ENCODE data around the gene CSNK1D.

Gene CSNK1D

DNA sequence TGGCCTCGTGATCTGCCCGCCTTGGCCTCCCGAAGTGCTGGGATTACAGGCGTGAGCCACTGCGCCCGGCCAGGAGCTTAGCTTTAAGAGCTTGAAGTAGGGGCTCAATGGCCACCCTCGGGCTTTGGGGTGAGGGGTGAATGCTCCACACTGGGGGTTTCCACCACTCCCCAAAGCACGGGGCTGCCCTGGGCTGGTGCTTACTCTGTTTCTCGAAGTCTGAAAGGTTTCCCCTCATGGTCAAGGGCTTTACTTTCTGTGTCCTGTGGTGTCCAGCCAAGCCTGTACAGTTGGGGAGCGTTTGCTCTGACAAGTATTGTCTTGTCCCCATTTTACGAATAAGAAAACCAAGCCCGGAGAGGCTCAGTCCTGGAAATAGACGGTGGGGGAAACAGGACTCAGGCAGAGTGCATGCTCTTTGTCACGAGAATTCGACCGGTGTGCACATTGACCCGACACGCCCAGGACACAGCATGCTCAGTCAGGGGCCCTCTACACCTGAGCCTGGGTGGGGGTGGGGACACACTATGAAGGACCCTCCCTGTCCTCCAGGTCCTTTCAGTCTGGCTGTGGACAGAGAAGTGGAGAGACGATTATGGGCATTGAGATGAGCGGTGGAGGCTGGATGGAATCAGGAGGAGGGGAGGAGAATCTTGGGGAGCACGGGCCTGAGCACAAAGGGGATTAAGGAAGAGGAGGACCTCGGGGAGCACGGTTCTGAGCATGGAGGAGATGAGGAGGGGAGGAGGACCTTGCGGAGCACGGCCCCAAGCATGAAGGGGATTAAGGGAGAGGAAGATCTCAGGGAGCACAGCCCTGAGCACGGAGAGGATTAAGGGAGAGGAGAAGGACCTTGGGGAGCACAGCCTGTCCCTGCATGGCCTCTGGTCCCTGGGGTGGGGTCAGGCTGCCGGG is 36.4 kb upstream of the CSNK1D start:
- DNase-seq, result no peak

DNA sequence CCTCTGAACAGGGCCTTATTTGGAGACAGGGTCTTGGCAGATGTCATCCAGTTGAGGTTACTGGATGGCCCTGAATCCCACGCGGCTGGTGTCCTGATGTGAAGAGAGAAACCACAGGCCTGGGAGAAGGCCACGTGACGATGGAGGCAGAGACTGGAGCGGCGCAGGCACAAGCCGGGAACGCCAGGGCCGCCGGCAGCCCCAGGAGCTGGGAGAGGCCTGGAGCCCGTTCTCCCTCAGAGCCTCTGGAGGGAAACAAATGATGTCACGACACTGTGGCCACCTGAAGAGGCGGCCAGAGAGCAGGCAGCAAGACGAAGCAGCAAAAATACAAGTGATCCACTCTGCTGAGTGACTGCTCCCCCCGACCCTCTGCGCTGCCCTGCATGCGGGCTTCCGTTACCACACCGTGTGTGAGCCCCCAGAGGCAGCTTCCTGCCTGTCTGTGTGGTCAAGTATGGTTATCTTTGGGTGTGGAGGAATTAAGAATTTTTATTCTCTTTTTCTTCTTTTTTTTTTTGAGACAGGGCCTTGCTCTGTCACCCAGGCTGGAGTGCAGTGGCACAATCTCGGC is 32.3 kb upstream of the CSNK1D start:
- no peak for DNase-seq

DNA sequence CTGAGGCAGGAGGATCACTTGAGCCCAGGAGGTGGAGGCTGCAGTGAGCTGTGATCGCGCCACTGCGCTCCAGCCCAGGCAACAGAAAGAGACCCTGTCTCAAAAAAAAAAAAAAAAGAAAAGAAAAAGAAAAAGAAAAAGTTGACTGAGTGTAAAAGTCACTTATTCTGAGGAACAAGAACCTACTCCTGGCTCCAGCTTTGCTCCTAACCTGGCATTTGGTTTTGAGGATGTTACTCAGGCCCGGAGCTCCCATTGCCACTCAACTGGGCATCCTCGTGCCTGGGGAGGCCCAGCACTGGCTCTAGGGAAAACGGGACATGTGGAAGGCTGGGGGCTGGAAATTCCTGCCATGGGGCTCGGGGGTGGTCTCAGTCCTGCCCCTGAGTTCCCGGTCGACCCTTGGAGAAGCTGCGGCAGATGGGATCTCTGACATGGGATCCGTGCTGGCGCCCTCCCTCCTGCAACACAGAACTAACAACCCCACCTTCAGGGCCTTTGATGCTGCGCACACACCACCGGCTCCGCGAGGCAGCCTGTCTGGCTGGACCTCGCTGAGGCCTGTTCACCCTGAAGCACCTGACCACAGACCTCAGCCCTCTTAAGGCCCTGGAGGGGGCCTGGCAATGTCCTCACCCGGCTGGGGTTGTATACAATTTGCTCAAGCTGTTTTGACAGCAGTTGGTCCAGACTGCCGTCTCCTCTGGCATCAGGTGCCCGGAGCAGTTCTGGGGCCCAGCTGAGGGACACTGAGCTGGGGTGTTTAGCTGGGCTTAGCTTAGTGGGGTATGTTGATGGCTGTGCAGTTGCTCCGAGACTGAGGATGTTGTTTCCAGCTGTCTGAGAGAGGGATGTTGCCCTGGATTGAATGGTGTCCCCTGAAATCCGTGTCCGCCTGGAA is 31.6 kb upstream of the CSNK1D start:
- no peak for DNase-seq

DNA sequence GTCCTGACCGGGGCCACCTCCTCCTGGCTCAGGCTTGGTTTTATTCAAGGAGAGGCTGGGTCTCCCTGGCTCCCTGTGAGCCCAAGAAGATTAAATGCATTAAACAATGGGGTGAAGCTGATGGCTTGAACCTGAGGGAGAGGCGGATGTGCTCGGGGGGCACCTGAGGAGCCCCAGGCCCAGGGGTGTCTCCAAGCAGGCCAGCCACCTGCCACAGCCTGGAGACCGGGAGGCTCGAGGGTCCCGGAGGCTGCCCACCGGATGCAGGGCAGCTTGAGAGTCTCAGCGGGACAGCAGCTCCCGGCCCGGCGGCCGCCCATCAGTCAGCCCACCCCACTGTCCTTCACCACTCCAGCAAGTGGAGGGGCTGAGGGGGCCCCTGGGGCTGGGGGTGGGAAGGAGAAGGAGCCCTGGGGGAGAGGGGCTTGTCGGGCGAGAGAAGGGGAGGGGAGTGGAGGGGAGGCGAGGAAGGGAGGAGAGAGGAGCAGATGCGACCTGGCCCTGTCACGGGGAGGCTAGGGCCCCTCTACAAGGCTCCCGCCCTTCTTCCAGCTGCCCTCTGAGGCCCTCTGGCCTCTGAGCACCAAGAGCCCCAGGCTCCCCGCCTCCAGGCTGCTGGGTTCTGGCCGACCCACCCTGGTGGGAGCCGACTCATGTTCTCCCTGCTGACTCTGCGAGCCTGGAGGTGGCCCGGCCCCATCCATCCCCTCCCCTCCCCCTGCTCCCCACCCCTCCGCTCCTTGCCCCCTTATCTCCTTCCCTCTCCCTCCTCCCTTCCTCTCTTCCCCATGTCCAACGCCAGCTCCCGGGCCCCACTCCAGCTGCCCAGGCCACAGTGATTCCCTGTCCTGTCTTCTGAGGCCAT is 30.7 kb upstream of the CSNK1D start:
- no peak for DNase-seq

DNA sequence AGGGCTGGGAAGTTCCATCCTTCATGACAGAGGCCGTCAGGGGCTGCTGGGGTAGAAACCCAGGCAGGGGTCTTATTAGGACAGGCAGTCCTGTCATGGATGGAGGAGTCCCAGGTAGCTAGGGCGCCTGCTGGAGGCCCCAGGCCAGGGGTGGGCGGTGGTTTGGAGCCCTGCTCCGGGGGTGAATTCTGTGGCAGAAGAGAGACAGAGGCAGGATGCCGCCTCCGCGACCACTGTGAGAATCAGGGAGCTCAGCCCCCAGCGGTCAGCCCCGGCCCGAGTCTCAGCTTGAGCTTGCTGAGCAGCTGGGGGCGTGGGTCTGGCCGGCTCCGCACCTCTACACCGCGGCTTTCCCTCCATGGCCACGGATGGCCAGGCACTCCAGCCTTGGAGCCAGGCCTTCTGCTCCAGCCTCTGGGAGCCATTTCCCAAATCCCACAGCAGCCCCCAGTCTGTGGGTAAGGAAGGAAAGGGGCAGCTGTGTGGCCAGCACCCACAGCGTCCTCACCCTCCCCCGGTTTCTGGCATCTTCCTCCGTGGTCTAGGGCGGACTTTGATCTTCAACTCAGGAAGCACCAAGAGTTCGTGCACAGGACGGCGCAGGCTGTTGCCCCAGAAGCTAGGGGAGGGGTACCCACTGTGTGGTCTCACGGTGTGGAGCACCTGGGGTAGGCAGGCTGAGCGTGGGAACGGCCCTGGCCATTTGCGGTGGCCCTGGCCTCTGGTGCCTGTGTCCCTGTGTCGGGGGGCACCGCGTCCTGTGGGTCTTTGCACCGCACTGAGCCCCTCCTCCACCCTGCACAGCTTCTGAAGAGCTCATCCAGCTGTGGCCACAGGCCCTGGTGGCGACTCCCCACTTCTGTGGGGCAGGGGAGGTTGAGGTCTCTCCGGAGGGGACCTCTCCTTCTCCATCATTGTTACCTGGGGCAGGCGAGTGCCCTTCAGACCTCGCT is 29.8 kb upstream of the CSNK1D start:
- DNase-seq, result no peak

DNA sequence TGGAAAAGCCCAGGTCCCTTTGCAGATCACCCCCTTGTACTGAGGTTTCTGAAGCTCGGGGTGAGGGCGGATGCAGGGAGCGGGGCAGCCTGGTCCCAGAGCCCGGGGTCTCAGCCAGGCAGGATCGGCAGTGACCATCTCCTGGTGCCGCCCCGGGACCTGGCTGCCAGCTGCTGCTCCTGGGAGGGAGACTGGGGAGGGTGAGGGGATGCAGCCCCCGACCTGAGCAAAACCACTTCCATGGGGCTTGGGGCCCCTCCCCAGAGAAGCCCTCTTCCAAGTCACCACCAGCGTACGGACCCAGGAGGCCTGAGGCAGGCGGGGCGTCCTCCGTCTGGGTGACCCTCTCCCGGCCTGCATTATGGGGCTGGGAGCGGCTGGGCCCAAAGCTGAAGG is 29.1 kb upstream of the CSNK1D start:
- no peak for DNase-seq

DNA sequence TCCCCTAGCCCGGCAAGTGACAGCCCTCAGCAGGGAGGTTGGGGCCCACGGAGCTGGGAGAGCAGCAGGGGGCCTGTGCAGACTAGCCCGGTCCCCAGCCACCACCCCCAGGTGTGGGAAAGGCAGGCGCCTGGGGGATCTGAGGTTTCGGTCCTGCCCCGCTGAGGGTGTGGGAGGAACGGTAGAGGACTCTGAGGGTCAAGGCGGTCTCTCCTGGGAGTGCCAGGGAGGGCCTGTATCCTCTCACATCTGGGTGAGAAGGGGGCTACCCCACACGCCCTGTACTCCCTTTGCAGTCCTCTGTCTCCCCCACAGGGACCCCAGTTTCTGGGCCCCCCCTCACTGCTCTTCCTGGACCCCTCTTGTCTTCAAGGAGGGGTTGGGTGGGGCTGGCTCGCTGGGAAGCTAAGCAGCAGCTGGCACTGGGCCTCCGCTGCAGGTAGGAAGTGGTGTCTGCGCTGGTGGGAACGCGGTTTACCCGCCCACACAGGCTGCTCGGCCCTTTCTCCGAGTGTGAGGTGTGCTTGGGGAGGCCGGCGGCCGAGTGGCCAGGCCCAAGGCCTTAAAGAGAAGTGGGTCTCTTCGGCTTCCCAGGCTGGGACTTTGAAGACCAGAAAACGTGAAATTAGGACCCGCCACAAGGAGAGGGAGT is 28.5 kb upstream of the CSNK1D start:
- no peak for DNase-seq

DNA sequence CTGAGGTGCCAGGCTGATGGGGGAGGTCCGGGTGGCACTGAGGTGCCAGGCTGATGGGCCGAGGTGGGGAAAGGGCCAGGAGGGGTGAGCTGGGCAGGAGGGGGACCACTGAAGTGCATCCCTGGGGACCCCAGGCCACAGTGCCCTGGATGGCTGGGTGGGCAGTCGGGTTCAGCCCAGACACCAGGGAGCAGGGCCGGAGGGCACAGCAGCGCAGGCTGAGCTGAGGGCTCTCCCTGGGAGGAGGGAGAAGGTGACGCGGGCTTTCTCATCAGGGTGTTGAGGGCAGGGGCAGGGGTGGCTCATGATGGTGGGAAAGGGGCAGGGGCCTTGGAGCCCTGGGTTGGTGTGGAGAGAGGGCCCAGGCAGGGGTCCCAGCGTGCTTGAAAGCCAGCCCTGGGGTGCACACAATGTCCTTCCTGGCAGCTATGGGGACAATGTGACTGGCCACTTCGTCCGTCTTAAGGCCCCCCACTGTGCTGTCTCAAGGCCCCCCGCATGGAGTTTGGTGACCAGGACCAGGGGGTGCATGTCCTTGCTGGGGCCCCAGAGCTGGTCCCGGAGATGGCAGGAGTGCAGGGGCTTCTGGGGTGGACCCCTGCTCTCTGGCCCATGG is 27.9 kb upstream of the CSNK1D start:
- no peak for DNase-seq

DNA sequence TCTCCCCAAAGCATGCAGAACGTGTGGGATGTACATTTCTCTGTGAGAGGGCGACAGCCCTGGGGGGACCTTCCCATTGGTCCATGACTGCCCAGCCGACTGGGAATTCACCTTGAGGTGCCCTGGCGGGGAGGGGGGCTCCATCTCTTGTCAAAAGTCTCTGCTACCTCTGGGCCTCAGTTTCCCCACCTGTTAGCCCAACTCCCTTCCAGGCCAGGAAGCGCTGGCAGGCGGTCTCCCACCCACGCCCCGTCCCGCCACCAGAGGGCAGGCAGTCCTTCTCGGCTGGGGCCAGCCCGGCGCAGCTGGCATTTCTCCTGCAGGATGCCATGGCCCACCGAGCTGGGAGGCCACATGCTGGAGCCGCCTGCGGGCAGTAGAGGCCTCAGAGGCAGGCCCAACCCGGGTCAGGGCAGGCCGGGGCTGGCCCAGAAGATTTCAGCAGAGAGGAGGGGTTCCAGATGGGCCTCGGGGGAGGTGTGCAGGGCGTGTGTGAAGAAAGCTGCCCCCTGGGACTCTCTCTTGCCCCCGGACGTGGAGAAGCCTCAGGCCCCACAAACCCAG is 27.3 kb upstream of the CSNK1D start:
- DNase-seq, result peak; percentile 48

DNA sequence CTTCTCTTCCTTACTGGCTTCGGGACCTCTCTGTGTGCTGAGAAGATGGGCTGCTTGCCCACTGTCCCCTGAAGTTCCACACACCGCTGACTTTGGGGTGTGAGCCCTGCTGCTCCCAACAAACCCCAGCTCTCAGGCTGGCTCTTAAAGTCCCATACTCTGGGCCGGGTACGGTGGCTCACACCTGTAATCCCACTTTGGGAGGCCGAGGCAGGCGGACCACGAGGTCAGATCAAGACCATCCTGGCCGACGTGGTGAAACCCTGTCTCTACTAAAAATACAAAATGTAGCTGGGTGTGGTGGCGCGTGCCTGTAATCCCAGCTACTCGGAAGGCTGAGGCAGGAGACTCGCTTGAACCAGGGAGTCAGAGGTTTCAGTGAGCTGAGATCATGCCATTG is 26.7 kb upstream of the CSNK1D start:
- DNase-seq, result no peak

DNA sequence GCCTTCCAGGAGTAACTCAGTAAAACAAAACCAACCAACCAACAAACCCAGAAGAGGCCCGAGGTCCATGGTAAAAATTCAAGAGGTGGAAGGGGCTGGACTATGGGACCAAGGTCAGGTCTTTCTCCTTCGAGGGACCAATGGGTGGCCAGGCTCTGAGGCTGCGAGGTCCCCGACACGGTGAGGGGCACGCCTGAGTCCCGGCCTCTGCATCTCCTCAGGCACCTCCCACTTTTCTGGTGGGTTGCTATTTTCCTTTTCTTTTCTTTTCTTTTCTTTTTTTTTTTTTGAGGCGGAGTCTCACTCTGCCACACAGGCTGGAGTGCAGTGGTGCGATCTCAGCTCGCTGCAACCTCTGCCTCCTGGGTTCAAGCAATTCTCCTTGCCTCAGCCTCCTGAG is 26.0 kb upstream of the CSNK1D start:
- DNase-seq, result no peak

DNA sequence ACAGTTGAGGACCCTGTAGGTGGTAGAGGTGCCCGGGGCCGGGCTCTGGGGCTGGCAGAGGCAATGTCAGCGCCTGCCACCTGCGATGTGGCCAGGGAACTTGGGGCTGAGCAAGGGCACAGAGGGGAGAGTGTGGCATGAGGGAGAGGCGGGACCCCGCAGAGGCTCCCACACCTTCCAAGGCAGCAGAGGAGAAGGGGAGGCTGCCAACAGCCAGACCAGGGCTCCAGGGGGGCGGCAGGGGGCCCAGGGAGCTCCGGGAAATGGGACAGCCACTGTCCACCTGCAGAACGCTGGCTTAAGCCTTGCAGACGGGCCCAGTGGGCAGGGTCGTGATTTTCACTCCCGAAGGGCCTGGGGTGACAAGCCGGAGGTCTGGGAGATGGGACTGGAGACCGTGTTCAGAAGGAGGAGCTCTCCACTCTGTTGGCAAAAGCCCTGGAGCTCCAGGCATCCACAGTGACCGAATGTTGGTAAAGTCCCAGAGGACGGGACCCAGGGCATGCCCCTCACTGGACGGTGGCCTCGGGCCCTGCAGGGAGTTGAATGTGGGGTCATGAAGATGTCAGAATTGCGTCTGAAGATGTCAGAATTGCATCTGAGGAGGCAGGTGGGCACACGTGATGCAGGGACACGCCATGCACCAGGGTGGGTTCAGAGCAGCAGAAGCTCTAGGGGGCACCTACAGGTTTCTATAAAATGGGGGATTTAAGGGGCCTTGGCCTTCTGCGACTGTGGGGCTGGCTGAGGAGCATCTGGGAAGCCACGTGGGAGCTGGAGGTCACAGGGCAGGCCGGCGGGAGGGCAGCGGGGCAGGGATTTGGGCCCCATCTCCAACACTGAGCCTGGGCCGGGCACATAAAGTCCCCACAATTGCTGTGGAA is 25.3 kb upstream of the CSNK1D start:
- no peak for DNase-seq

DNA sequence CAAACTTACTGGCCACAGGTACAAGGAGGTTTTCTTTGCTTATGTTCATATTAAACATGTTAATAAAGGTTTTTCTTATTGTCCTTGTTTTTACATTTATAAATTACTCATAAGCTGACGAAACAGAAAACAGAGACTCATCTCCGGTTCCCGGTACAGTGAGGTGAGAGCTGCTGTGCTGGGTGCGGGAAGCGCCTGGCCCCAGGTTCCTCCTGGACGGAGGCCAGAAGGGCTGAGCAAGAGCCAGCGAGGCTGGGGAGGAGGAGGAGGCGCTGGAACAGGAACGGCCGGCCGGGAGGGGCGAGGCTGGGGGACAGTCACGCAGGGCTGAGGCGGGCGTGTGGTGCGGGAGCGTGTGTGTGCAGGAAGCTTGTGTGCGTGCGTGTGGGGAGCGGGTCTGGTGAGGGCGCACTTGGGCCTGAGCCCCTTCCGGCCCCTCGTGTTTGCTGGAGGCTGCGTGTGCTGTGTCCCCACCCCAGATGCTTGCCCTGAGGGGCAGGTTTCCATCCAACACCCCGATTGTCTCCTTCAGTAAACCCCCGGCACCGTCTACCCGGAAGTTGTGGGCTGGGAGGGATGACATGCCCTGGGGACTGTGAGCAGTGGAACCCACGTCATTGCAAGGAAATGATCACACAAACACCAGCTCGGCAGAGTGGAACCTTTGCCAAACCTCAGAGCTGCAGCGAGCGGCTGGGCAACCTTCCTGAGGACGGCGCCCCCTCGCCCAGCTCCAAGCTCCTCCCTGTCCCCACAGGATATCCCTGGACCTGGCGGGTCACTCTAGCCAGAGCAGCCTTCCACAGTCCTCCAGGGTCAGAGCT is 24.4 kb upstream of the CSNK1D start:
- DNase-seq, result peak; percentile 69

DNA sequence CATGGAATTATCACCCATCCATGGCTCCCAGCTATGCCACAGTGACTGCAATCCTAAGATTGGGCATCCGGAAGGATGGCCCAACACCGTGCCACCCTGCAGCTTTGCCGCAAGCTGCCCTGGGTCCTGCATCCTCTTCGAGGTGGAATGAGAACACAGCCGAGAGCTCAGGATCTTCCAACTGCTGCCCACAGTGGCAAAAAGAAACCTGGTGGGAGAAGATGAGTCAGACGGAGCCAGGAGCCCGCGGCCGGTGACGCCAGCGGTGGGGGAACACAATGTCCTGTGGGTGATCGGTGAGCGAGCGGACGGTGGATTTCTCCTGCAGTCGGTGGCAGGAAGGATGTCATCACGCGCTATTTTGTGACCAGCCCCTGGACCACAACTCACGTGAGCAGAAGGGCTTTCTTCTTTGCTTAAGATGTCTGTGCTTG is 23.8 kb upstream of the CSNK1D start:
- DNase-seq, result peak; percentile 86

DNA sequence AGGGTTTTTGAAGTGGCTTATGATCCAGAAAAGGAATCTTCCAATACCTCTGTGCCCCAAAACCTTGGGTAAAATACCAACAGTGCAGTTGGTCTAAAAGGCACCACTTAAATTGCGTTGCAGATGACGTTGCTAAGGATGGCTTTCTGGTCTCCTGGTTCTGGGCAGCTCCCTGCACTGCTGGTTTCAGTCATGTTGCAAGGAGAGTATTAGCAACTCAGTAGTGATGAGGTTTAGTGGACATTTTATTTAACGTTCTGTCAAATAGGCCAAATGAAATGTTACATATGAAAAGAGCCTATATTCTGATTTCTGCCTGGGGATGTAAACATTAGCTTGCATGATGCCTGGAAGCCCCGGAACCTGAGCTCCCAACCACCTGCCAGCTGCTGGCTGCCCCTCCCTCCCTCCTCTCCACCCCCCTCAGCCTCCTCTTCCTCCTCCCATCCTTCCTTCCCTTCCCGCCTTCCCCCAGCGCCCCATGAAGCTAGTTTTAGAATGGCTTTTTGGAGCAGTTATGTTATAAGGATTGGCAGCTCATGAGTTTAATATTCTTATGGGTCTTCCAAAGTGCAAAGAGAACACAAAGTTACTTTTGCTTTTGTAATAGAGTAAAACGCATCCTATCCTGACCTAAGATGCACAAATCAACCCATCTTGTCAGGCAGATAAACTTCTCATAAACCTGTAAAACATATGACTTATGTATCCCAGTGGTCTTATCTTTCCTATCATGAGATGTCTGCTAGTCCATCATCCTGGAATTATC is 23.2 kb upstream of the CSNK1D start:
- DNase-seq, result no peak

DNA sequence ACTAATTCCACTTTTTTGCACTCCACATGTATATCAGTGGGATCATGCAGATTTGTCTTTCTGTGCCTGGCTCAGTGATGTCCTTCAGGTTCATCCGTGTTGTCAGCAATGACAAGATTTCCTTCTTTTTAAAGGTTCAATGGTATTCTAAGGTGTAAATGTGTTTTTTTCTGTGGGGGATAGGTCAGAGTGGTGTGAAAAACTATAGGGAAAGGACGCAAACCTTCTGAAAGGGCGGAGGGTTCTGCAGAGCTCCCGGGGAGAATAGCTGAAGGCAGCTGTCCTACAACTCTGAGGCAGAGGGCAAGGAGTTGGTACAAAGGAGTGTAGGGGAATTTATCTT is 21.9 kb upstream of the CSNK1D start:
- DNase-seq, result no peak
